NCI-H2196 treated with DMSO at 0.1 percent for 48 hours (cell line): ENCODE data around the gene ERBB2.

ENCODE experiments used
- DNase-seq: peaks from one replicate; lab custom pipeline; 2025; ENCODE audit not compliant: unreplicated experiment; lab: John Stamatoyannopoulos, UW

ERBB2 gene

DNA sequence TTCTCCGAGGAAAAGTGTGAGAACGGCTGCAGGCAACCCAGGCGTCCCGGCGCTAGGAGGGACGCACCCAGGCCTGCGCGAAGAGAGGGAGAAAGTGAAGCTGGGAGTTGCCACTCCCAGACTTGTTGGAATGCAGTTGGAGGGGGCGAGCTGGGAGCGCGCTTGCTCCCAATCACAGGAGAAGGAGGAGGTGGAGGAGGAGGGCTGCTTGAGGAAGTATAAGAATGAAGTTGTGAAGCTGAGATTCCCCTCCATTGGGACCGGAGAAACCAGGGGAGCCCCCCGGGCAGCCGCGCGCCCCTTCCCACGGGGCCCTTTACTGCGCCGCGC is at the start of gene ERBB2:
Gene ERBB2, plus strand, starts transcription at position 247 of the 330 bp plus-strand sequence. CDS start 175 bp downstream, outside the sequence.
- DNase-seq, result no peak

DNA sequence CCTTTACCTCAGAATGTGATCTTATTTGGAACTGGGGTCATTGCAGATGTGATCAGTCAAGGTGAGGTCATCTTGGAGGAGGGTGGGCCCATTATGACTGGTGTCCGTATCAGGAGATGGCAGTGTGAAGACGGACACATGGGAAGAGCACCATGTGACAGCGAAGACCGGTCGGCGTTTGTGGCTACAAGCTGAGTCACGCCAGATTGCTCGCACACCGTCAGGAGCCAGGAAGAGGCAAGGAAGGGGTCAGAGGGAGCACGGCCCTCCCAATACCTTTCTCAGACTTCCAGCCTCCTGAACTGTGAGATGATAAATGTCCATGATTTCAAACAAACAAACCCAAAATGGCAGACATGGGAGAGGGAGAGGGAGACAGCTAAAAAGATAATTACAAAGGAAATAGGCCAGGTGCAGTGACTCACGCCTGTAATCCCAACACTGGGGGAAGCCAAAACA is 49.7 kb upstream of the ERBB2 start:
- no peak for DNase-seq

DNA sequence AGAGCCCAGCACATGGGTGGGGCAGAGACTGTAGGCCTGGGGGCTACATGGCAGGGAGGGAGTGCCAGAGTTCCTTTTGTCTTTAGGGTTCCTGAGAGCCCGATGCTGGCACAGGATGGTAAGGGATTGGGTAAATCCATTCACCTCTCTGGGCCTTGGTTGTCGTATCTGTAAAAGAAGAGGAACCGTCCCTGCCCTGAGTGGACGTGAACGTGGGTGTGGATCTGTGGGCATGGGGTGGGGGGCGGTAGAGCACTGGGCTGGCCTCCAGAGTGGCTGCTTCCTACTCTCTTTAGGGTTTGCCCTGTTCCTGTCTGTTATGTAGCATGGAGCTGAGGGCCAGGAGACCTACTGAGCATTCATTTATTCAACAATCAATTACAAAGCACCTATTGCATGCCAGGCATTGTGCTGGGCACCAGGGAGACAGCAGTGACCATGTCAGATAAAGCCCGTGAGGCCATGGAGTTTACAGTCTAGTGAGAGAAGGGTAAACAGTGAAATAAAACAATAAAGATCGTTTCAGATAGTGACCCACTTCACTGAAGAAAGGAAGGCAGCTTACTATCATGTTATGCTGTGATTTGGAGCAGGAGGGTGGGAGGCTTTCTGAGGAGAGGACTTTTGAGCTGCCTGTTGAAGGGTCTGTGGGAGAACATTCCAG is 47.8 kb upstream of the ERBB2 start:
- no peak for DNase-seq

DNA sequence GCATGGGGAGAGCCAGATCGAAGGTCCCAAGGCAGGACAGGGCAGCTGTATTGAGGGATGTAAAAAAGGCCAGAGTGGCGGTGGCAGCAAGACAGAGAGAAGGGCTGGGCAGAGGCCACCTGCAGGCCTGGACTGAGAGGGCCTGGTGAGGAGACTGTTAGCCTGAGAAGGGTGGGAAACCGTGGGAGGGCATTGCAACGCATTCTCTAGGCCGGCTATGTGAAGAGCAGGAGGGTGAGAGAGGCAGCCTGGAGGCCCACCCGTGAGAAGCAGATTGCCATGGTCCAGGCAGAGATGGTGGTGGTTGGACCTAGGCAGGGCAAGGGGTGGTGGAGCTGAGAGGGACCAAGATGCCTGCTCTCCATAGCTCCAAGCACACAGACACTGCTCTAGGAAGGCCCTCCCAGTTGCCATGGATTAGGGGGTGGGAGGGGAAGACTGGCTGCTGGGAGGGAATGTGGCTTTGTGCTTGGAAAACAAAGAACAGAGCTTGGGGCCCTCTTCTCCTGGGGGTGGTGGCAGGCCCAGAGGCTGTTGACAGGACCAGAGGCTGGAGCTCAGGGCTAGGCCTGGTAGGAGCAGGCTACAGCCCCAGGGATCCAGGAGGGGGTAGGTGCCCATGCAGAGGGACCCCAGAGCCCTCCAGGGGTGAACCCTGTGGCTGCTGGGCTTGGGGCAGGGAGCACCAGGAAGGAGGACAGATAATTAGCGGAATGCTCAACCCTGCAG is 47.1 kb upstream of the ERBB2 start:
- DNase-seq, result no peak

DNA sequence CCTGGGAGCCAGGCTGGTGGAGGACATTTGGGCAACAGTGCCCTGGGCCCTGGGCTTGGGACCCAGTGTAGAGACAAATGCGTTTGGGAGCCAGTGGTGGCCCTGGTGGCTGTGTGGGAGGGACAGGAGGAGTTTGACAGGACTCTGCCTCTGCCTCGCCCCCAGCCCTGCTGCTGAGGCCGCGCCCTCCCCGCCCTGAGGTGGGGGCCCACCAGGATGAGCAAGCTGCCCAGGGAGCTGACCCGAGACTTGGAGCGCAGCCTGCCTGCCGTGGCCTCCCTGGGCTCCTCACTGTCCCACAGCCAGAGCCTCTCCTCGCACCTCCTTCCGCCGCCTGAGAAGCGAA is 46.6 kb upstream of the ERBB2 start:
- no peak for DNase-seq

DNA sequence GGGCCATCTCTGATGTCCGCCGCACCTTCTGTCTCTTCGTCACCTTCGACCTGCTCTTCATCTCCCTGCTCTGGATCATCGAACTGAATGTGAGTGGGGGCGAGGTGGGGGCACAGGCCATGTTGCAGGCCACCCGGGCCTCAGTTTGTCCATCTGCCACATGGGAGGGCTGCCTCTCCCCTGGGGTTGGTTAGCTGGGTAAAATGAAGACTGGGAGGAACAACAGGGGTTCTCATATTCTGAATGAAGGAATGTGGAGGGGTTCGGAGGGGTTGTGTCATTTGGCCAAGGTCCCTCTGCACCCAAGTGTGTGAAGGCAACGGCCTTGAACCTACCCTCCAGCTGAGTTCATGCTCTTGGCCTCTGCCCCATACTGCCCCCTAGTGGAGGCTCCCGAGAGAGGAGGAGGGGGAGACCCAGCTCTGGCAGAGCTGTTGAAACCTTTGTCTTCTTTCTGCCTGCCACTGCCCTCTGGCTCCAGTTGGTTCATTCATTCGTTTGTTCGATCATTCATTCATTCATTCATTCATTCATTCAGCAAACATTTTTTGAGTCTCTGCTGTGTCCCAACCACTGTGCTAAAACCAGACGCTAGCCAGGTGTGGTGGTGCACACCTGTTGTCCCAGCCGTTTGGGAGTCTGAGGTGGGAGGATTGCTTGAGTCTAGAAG is 46.1 kb upstream of the ERBB2 start:
- DNase-seq, result no peak

DNA sequence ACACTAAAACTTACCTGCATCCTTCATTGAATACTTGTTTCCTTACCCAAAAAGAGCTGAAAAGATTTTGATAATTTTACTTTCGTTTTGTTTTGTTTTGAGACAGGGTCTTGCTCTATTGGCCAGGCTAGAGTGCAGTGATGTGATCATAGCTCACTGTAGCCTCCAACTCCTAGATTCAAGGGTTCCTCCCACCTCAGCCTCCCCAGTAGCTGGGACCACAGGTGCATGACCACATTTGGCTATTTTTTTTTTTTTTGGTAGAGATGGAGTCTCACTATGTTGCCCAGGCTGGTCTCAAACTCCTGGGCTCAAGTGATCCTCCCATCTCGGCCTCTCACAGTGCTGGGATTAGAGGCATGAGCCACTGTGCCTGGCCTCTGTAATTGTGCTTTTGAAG is 44.8 kb upstream of the ERBB2 start:
- no peak for DNase-seq

DNA sequence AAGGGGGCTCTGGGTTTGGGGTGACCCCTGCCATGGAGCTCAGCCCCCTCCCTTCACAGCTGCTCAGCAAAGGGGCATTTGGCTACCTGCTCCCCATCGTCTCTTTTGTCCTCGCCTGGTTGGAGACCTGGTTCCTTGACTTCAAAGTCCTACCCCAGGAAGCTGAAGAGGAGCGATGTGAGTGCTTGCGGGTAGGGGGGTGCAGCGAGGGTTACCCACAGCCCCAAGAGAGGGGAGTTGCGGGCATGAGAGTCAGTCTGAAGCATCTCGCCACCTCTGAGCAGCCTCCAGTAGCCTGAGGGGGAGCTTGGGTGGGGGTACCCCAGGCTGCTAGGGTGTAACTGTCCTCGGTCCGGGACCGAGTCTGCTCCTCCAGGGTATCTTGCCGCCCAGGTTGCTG is 41.5 kb upstream of the ERBB2 start:
- no peak for DNase-seq

DNA sequence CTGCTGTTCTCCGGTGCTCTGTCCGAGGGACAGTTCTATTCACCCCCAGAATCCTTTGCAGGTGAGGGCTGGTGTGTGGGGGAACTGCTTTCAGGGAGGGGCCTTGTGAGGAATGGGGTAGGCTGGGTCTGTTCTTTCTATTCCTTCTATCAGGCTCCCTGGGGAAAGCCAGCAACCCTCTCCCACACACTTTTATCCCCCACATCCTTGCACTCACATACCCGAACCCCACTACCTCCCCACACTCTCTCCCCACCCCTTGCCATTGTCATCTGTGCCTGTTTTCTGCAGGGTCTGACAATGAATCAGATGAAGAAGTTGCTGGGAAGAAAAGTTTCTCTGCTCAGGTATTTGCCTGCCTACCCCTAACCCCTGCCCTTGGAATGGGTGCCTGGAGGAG is 41.1 kb upstream of the ERBB2 start:
- no peak for DNase-seq

DNA sequence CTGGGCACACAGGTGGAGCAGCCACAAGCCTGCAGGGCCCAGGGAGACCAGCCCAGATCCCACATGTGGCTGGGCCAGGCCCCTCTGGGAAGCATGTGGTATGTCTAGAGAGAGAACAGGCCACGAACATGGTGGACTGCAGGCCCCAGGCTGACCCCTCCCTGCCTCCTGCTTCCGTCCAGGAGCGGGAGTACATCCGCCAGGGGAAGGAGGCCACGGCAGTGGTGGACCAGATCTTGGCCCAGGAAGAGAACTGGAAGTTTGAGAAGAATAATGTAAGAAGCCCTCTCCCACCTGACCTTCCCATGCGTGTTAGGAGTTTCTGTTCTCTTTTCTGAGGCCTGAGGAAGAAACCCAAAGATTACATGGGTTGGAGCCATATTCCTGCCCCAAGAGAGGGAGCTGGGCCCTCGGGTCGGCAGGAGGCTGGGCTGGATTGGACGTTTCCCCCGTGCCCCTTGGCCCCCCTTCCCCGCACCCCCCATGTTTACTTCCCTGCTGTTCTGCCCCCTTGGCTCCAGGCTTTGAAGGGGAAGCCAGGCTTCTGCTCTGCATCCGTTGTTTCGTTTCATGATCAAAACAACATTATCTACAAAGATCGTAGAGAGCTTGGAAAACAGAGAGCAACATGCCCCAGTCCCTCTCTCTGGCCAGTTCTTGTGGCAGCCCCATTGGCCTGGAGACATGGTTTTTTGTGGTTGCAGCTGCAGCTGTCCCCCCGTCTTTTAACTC is 40.4 kb upstream of the ERBB2 start:
- DNase-seq, result no peak

DNA sequence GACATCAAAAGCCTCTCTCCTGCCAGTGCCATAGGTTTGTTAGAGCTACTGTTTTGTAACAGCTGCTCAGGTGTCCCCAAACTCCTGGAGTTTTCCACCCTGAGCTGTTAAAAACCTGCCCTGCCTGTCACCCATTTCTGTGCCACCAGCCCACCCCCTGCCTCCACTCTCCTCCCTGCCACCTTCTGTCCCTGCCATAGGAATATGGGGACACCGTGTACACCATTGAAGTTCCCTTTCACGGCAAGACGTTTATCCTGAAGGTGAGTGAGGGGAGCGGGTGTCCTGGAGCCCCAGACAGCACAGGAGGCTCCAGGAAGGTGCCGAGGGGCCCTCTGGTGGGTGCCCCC is 39.9 kb upstream of the ERBB2 start:
- no peak for DNase-seq

DNA sequence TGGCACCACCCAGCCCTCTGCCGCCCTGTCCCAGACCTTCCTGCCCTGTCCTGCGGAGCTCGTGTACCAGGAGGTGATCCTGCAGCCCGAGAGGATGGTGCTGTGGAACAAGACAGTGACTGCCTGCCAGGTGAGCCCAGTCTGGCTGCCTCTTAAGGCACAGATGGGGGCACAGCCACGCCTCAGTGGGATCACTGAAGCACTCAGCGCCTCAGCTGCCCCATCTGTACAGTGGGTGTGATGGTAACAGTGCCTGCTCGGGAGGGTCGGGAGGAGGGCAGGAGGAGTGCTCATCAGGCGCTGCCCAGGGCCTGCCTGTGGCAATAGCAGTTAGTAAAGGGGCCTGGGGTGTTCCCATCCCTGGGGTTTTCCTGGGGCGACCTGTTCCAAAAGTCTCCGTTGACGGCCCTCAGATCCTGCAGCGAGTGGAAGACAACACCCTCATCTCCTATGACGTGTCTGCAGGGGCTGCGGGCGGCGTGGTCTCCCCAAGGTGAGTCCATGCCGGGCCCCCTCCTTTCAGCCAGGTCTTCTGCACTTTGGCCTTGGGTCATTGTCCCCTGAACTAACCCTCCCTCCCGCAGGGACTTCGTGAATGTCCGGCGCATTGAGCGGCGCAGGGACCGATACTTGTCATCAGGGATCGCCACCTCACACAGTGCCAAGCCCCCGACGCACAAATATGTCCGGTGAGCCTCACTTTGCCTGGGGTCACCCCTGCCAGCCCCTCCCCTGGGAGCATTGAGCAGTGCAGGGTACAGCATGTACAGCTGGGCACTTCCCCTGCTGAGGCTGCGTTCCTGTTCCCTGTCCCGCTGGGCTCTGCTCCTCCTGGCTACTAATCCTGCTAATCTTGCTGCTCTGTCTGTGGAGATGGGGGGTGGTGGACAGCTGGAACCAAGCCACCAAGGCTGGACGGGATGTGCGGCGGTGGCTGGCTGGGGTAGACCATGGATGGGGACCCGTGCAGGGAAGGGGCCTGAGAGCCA is 39.2 kb upstream of the ERBB2 start:
- no peak for DNase-seq

DNA sequence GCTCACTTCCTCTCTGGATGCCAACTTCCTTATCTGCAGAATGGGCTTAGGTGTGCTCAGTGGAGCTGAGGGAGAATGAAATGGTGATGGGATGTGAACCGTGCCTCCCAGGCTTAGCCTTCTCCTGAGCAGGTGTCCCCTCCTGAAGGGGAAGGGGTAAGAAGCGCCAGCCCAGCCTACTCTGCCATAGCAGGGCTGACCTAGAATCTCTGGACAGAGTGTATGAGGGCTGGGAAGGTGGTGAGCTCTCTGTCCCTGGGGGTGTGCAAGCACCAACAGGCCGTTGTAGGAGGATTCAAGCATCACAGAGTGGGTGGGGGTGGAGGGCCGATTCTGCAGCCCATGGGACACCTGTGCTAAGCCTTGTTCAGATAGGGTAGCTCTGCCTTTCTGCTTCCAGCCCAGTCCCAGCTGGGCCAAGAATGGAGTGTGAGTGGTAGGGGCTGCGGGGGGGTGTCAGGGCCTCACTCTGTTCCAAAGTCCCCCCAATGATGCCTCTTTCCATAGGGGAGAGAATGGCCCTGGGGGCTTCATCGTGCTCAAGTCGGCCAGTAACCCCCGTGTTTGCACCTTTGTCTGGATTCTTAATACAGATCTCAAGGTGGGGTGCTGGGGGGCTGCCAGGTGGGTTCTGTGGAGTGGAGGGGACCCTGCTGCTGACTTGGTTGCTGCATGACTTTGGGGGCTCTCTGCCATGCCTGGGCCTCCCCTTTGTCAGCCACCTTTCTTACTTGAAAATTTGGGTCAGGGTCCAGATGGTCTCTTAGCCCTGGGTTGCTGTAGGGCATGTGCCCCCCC is 37.9 kb upstream of the ERBB2 start:
- no peak for DNase-seq

DNA sequence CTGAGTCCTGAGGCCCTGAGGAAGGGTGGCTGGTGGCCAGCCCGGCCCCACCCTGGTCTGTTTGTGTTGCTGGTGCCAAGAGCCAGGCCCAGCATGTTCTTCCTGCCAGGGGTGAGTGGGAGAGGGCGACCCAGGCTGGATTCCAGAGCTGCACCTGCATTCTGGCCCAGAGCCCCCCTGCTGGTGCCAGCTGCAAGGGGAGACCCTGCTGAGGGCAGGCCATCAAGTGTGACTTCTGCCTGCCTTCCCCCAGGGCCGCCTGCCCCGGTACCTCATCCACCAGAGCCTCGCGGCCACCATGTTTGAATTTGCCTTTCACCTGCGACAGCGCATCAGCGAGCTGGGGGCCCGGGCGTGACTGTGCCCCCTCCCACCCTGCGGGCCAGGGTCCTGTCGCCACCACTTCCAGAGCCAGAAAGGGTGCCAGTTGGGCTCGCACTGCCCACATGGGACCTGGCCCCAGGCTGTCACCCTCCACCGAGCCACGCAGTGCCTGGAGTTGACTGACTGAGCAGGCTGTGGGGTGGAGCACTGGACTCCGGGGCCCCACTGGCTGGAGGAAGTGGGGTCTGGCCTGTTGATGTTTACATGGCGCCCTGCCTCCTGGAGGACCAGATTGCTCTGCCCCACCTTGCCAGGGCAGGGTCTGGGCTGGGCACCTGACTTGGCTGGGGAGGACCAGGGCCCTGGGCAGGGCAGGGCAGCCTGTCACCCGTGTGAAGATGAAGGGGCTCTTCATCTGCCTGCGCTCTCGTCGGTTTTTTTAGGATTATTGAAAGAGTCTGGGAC is 37.1 kb upstream of the ERBB2 start:
- DNase-seq, result no peak

DNA sequence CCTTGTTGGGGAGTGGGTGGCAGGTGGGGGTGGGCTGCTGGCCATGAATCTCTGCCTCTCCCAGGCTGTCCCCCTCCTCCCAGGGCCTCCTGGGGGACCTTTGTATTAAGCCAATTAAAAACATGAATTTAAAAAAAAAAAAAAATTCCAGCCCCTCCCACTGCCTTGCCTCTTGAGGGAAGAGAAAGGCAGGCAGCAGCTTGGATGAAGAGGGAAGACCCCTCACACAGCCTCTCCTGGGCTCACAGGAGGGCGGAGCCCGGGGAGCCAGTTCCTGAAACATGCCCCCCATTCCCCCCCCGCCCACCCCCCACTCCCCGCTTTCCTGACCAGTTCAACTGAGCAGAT is 36.5 kb upstream of the ERBB2 start:
- no peak for DNase-seq

DNA sequence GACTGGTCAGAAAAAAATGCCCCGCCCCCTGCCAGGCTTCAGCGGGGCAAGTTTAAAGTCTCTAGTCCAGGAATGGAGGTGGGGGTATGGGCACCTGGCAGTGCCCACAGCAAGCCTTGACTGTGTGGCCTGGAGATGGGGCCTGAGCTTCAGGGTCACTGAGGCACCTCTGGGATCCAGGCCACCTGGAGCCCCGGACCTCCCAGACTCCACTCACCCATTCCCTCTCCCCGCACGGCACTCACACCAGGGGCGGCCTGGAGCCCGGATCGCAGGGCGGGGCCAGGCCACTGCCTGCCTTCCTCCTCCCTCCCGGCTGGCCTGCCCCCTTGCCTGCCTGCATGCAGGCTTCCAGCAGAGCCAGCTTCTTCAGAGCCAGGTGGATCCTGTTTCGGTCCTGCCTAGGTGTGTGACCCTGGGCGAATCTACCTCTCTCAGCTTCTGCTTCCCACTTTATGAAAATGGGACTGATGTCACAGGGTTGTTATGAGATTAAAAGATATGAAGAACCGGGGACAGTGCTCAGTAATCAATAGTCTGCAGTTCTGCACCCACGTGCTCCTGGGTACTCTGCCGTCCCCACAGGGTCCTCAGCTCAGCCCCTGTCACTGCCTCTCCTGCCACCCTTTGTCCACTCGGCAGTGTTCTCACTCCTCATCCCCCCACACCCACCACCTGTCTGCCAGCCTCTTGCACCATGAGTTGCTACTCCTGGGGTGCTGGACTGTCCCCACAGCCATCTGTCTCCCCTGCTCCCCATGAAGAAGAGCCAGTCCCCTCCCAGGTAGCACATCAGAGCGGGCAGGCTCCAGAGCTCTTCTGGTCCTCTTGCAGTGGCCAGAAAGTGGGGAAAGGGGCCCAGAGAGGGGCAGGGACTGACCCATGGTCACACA is 35.9 kb upstream of the ERBB2 start:
- no peak for DNase-seq

DNA sequence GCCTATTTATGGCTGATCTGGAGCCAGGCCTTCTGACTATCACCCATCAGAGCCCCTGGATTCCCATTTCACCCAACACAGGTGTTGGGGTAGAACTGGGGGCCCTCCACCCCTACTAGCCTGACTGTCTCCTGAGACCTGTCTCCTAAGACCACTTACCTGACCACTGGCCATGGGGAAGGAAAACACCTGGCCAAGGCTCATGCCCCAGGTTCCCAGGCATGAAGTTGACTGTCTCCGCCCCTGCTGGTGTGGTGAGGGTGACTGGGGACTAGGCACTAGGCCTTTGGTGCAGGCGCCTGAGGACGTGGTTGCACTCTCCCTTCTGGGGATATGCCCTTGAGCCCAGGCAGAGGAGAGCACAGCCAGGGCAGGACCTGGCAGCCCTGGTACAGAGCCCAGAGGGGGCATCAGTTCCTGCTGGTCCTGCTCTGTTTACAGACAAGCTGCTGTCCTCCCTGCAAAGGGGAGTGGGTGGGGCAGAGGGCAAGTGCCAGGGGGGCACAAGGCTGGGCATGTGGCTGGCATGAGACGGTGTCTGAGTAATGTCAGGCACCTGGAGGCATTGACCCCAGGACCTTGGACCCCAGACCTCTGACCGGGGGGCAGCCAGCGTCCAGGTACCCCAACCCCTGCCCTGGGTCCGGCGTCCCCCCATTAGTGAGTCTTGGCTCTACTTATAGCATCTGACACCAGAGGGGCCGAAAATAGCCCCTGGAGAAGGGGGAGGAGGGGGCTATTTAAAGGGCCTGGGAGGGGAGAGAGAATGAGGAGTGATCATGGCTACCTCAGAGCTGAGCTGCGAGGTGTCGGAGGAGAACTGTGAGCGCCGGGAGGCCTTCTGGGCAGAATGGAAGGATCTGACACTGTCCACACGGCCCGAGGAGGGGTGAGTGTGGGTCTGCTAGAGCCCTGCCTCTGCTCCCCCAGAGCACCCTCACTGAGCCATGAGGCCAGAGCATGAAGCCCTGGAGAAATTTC is 35.0 kb upstream of the ERBB2 start, which contains the start of gene TCAP:
Gene TCAP, plus strand, starts transcription at position 769 of the 981 bp plus-strand sequence. Its CDS starts 11 bp downstream, at position 780.
- no peak for DNase-seq
